ENCODE data around the gene HOXA6.

Gene HOXA6

DNA sequence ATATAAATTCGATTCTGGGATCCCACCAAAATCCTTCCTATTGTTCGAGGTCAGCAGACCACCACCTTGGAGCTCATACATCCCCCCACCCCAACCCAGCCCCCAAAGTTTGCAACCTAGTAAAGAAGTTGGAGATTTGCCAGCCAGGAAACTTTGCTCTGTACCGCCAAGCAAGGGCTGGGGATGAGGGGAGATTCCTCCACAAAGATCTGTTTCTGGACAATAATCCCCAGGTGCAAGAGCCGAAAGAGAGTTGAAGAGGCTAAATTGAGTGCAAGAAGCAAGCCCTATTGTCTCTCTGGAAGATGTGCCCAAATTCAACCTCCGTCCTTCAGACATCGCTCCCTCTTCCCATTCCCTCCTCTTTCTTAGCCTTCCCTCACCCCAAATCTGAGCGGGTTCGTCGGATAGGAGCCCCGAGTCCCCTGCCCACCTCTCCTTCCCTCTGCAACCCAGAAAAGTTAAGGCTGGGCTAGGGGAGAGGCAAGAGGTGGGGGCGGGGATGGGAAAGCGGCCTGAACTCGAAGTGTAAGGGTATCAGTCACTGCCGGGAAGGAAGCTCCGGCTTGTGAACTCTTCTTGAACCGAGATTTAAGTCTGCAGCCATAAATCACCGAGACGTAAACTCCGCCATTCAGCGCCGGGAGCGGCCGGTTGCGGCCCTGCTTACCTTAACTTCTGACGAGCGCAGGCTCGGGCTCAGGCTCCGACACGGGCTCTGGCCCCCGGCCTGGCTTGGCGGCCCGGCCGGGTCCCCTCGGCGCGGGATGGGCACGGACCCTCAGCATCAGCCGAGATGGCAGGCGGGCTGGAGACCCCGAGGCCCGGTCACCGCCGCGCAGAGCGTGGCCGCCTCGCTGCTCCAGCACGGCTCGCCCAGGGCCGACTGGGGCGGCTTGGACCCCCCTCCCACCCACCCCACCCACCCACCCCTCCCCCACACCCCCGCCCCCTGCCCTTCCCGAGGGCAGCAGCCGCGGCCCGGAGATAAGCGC lies 34.3 kb downstream of the HOXA6 start:
- DNase-seq (ENCODE audit: insufficient read length, low spot score) (peak; percentile 71), FAIRE-seq (peak; percentile 44)

- DNase-seq (ENCODE audit: insufficient read length, low spot score) (no peak), FAIRE-seq (no peak)
These were observed 35.2 kb downstream of the HOXA6 start for GRCh38 chr7:27112361-27112760.

GRCh38 chr7:27111751-27112277 lies 35.8 kb downstream of the HOXA6 start:
- no peak for DNase-seq (ENCODE audit: insufficient read length, low spot score)
- no peak for FAIRE-seq

DNA sequence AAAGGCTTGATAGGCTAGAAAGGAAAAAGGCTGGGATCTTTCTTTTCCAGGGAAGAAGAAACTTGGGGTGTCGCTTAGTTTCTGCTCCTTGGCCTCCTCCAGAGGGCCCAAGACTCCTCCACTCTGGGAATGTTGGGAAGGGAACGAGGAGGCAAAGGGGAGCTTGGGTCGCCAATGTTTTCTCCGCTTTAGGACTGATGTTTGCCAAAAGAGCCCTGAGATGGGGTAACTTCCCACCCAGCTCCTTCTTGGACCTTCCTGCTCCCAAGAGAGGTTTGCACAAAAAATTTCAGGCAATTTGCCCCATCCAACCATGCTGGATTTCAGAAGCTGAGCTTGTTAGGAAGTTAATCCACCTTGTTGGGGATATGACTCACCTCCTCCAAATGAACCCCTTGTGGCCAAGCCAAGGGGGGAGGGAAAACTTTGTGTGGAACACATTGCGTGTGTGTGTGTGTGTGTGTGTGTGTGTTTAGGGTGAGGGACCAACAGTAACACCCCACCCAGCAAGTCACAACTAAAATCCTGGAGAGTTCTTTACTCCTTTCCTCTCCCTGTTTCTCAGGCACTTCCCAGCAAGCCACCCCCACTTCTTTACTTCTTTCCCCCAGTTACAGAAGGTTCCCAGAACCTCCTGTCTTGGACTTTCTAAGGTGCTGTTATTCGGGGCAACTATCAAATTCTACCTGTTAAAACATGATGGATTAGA lies 36.4 kb downstream of the HOXA6 start:
- FAIRE-seq (peak; percentile 28), DNase-seq (ENCODE audit: insufficient read length, low spot score) (no peak)

- peak; percentile 83 for DNase-seq (ENCODE audit: insufficient read length, low spot score)
- peak; percentile 72 for FAIRE-seq
These were observed 37.2 kb downstream of the HOXA6 start for GRCh38 chr7:27110186-27111031.

GRCh38 chr7:27109466-27110185 lies 37.9 kb downstream of the HOXA6 start:
- DNase-seq (ENCODE audit: insufficient read length, low spot score) (no peak), FAIRE-seq (no peak)

- FAIRE-seq (no peak), DNase-seq (ENCODE audit: insufficient read length, low spot score) (no peak)
These were observed 39.0 kb downstream of the HOXA6 start for GRCh38 chr7:27108390-27109127.

DNA sequence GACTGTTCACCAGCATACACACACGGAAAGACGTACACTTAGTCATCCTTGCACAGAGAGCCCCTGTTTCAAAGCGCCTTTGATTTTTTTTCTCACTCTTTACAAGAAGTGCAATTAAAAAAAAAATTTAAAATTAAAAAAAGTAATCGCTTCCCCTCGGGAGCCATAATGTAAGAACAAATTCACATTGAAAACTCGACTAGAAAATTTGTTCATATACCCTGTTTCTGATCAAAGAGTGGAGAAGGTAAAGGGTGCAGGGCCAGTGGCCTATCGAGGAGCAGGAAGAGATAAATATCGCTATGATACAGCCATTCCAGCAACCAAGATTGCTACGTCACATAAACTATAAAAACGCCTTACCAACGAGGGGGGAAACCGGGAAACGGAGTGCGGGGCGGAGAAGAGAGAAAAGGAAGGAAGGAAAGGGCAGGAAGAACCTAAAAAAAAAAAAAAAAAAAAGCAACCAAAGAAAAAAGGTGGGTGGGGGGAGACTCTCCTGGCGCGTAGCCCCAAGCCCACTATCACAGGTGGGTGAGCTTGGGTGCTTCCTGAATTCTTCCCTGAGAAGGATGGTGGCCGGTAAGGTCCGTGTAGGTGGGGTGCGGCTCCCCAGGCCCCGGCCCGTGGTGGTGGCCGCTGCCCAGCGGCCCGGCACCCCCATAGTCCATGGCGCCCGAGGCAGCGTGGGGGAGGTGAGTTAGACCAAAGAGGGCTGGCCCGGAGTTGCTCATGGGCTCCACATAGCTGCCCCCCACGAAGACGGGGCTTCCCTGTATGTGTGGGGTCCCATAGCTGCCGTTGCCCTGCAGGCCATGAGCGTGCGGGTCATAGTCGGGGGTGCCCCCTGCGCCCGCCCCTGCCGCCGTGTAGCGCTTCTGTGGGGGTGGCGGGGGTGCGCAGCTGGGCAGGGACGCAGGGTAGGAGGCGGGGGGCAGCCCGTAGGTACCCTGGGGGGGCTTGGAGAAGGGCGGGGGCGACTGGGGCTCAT lies 39.9 kb downstream of the HOXA6 start:
- no peak for DNase-seq (ENCODE audit: insufficient read length, low spot score)
- no peak for FAIRE-seq

DNA sequence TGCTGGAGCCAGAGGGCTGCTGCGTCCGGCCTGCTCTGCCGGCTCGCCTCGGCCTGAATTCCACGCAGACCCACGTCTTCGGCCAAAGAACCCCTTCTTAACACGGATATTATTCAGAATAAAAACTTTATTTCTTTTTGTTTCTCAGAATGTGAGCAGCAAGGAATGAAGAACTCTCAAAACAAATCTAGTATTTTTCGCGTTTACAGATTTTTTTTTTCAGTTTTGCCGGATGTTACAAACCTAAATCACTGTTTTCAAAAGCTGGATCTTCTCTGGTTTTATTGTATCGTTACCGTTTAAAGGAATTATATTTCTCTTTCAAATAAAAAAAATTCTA lies 40.7 kb downstream of the HOXA6 start:
- no peak for DNase-seq (ENCODE audit: insufficient read length, low spot score)
- FAIRE-seq: no peak

DNA sequence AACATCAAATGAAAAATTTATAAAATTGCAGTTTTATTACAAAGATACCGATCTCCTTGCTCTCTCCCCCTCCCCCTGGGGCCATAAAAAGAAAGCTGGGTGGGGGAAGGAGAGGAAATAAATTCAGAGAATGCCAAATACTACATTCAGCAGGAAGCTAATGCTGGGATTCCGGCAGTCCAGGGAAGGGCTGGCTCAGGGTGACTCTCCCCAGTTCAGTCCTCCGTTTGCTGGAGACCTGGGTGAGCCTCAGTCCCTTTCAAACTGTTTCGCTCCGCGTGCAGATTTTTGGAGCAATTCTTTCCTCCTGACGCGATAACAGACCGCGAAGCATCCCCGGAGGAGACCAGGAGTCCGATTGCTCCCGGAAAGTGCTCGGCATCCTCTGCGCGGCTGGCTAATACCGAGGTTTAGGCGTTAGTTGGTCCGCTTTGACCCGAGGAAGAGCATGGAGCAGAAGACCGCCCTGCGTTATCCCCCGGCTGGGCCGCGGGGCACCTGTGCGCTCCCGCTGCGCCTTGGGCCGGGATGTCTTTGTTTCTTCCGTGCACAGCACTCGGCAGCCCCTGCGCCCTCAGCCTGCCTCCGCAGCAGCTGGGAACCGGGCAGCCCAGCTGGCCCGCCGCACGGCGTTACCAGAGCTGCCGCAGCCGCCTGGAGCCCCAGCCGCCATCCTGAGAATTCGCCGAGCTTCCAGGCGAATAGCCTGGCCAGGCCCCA lies 41.2 kb downstream of the HOXA6 start:
- FAIRE-seq: no peak

DNA sequence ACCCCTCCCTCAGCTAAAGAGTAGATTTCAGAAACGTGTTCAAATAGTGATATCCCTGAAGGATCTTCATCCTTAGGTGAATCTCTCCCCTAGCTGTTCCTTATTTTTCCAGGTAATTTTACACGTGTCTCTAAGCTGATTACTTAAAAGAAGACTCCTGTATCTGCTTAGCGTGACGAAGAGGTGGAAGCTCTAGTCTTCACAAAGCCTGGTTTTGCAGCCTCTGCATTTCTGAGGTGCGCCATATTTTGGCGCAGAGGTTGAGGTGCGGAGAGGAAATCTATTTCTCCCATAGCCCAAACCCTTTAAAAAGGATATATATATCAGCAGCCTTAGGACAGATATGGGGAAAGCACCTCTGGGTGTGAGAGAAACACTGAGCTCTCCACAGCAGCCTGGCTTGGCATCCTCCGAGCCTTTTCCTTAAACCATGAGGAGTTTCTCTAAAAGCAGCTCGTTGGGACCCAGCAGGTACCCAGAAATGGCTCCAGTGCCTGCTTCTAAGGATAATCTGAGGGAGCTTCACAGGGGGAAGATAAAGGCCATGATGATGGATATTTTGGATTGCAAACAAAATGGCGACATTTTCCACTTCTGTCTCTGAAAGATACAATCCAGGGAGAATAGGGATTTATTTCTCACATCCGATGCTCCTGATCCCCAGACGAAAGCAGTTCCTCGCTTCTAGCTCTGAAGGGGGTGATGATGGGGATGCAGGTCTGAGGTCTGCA lies 42.1 kb downstream of the HOXA6 start:
- DNase-seq (ENCODE audit: insufficient read length, low spot score): no peak
- no peak for FAIRE-seq

More for the DNA sequence above, 41.2 kb downstream of the HOXA6 start:
- DNase-seq (ENCODE audit: insufficient read length, low spot score): no peak

GRCh38 chr7:27104341-27105058 lies 43.1 kb downstream of the HOXA6 start:
- no peak for FAIRE-seq

GRCh38 chr7:27103489-27104226 lies 43.9 kb downstream of the HOXA6 start:
- FAIRE-seq: no peak
- no peak for DNase-seq (ENCODE audit: insufficient read length, low spot score)

More at GRCh38 chr7:27104341-27105058, 43.1 kb downstream of the HOXA6 start:
- DNase-seq (ENCODE audit: insufficient read length, low spot score): no peak

DNA sequence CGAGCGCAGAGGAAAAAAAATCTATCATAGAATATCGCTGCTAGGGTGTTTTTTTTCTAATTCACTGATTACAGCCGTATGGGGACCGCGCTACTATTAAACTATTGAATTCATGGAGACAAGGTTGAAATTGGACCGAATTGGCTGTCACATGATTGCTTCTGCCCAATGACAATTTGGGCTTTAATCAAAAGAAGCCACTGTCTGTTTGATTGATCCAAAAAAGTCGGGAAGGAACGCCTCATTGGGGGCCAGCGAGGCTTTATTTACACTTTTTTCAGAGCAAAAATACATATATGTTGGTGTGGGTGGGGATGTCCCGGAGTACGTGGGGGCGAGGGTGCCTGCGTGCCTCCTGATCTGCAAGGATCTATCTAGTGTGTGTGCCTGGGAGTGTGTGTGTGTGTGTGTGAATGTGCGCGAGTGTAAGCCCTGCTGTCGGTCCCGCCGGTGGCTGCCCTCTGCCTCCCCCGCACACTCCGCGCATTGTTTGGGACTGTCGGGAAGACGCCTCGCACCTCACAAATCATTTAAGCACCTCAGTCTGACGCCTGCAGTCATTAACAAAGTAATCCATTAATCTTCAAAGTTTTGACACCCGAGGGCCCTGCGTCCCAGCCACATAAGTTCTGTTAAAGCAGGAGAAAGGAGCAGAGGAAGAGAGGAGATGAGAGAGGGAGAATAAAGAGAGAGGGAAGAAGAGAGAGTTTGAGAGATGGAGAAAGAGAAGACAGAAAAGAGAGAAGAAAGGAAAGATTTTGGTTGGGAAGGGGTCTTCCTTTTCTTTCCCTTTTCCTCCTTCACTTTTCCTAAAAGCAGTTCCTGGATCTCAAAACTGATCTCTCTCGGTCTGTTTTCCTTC lies 44.8 kb downstream of the HOXA6 start, which contains the start of gene HOXA2:
Gene HOXA2, minus strand, starts transcription at position 103 of the 862 bp plus-strand sequence. CDS start 183 bp downstream, outside the sequence.
- no peak for FAIRE-seq
- no peak for DNase-seq (ENCODE audit: insufficient read length, low spot score)

All from HTR-8/SVneo (cell line).